Stimulated activated CD8-positive, alpha-beta memory T cell treated with anti-CD3 and anti-CD28 coated beads, Interleukin-4, amount 100 ng/mL, for 1 hour (primary cell): ENCODE measurements around the gene PTS.

Experiments used
- DNase-seq, 2 donors: peaks; one replicate each; pipeline ENCODE4 v3.0.0-alpha.2; 2020; ENCODE audit warnings: low read depth in 2 of 2, low spot score in 1 of 2

PTS gene

GRCh38 chr11:112221274-112221835, 4.9 kb upstream of the PTS start:
- no peak for DNase-seq

DNA sequence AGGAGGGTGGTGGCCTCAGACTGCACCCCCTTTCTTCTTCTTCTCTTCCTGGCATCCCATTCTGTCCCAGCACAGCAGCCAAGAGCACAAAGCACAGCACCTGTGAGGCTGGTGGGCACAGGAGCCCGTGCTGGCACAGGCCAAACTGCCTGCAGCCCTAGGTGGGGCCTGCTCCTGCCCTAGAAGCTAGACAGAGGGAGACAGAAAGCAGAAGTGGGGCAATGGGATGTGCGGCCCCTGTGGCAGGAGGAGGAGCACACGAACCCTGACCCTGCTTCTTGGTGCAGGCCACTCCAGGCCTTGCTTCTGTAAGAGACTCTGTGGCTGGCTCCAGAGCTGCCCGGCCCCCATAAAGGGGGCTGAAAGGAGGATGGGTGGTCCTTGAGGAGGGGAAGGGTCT, 3.9 kb upstream of the PTS start:
- DNase-seq, result no peak

- no peak for DNase-seq
Measured at GRCh38 chr11:112223121-112223520, 3.1 kb upstream of the PTS start.

GRCh38 chr11:112223754-112224532, 2.3 kb upstream of the PTS start:
- no peak for DNase-seq

DNA sequence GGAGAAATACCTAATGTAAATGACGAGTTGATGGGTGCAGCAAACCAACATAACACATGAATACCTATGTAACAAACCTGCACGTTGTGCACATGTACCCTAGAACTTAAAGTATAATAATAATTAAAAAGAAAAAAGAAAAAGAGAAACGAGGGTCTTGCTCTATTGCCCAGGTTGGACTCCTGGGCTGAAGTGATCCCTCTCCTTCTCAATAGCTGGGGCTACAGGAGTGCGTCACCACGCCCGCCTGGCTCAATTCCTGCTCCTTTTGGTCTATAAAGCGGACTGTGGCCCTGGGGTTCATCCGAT, 521 bp upstream of the PTS start:
- no peak for DNase-seq

DNA sequence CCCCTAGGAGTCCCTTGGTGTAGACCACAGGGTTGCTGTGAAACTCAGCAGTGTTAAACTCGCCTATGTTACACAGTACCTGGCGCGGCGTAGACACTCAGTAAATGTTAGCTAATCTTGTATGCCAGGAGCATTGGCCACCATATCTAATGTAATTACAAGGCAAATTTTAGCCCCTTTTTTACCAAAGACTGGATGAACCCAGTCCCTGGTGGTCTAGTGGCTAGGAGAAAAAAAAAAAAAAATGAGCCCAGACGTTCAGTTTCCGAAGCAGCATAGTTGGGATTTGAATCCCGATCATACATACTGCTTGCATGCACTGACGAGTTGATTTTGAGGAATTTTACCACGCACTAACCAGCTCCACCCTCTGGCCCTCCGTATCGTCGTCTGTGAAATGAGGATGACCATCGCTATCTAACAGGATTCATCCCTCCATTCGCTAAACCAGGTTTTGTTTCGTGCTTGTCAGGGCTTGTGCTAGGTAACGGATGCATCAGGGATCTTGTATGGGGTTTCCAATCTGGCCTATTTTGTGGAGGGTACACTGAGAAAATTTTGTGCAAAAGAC, 688 bp downstream of the PTS start:
- DNase-seq, result no peak

GRCh38 chr11:112227471-112227870, 1.2 kb downstream of the PTS start:
- no peak for DNase-seq

DNA sequence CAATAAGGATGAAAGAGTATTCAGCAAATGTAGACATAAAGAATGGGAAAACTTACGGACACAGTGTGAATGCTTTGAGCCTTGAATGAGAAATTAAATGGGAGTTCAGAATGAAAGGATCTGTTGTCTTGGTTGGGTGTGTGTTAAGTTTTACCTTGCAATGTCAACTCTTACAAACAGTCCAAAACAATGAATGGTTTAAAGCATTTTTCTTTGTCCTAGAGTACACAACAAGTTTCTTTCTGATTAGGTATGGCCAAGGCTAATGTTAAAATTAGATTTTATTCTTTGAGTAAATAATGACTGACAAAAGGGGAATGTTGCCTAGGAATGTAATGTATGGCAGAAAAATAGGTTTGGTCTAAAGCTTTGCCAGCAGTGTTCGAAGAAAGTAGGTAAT, 2.5 kb downstream of the PTS start:
- no peak for DNase-seq

GRCh38 chr11:112229159-112229558, 2.9 kb downstream of the PTS start:
- no peak for DNase-seq

DNA sequence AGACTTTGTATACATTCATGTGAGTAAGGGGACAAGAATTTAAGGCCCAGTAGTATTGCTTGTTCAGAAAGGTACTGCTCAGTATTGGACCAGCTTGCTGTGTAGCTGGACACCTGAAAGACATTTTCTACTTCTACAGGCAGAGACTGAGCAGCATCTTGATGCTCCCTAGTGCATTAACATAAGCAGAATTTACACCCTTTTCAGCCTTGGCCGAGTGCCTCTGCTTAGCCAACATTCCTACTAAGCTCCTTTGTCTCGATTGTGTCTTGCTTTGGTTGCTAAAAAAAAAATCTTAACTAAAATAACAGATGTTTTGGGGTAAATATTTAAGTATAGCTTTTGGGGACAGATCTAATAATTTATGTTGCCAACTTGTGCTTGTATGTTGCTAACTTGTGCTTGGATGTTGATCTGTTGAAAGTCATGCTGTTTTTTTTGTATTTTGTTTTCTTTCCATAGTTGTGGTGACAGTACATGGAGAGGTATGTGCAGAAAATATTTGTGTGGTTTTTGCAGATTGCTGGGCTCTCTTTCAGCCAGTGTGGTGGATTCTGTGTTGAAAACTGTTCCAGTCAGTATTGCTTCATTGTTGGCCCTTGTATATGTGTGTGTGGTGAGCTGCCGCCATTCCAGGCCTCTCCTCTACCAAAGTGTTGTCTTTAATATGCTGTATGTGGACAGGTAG, 3.7 kb downstream of the PTS start:
- no peak for DNase-seq

- no peak for DNase-seq
Measured at GRCh38 chr11:112231952-112232351, 5.7 kb downstream of the PTS start.

DNA sequence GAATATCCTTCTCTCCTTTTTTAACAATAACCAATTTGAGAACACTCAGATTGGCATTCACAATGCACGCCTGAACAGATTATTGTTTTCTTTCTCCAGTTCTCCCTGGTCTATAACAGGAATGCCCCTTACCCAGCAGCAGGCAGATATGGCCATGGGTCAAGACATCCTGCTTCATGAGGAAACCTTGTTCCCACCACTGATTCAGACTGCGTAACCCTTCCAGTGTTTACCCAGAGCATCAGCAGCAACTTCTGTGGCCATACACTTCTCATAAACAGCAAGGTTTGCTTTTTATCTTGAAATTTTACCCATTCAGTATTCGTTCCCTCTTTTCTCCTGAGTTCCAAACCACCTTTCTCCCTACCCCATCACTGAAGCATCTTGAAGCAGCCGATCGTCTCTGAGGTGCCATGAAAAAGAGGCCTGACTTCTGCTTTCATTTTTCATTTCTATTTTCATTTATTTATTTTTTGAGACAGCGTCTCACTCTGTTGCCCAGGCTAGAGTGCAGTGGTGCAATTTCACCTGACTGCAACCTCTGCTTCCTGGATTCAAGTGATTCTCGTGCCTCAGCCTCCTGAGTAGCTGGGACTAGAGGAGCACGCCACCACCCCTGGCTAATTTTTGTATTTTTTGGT, 9.6 kb downstream of the PTS start:
- no peak for DNase-seq

- no peak for DNase-seq
Measured at GRCh38 chr11:112237451-112237850, 11.2 kb downstream of the PTS start.

- no peak for DNase-seq
Measured at GRCh38 chr11:112238041-112238440, 11.8 kb downstream of the PTS start.

GRCh38 chr11:112241486-112241885, 15.3 kb downstream of the PTS start:
- no peak for DNase-seq

DNA sequence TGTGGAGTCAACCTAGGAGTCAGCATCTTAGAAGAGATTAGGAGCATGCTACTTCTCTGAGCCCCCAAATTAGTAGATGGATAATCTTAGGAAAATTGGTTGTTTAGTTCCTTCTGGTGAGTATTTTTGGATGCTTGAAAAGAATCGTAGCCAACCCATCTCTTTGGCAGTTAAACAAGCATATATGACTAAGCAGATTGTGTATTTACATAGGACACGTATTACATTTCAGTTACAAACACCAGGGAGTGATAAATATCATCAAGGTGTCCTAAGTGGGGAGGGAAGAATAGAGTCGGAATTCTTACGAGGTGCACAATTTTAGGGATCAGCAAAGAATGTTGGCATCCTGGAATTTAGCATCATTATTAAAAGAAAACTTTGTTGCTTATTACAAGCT, 21.0 kb downstream of the PTS start:
- no peak for DNase-seq

DNA sequence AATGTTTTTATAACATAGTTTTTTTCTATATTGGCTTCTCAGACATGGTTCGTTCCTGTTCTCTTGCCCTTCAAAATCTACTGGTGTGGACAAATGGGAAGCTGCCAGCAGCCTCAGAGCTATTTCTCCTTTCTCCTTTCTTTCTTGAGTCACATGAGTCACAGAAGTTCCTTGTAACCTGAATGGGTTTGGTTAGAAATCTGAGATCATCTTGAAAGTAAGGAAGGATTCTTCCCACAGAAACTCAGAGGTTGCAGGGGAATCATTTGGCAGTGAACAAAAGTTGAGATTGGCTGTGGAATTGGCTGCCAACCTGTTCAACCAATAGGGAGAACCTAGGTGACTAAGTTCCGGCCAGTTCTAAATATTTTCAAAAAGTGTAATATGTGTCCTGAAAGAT, 22.0 kb downstream of the PTS start:
- DNase-seq, result no peak

GRCh38 chr11:112249871-112250610, 23.8 kb downstream of the PTS start:
- DNase-seq, result no peak

GRCh38 chr11:112253605-112254242, 27.5 kb downstream of the PTS start:
- no peak for DNase-seq

DNA sequence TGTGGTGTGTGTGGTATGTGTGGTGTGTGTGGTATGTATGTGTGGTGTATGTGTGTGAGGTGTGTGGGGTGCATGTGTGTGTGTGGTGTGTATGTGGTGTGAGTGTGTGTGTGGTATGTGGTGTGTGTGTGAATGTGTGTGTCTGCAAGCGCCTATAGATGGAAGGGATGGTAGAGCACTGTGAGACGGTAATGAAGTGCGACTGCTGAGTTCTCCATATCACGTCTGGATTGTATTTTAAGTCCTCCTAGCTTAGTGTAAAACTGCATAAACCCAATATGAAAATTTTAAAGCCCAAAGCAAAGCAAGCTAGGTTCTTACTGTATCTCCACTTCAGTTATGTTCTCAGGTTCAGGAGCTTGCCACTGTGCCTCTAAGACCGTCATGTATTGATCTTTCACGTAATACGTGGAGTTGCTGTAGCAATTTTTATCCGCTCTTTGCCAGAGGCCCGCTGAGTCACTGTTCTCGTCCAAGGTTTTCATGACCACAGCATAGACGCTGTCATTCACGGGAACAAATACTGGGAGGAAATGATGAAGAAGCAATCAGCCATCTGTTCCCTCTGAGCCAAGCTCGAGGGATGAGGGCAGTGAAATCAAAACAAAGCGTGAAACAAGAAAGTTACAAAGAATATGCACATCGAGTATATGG, 29.0 kb downstream of the PTS start:
- no peak for DNase-seq
